HCT116 (cell line): ENCODE measurements around the gene CD2BP2. TPM values are rescaled to one million over a fixed set of nuclear protein-coding genes. Genes with fewer than 3 reads are reported as not detected.

Experiments used
- ATAC-seq: fragments of 200-7000 bp; cut with Tn5 transposase; 2 replicates; pipeline ENCODE4 v1.9.1; 2020; ENCODE audit warnings: mild to moderate bottlenecking, moderate library complexity
- BruUV-seq: library from RNA; stranded (reverse); fragments of 400-500 nt; replicated peaks from 2 replicates; lab custom pipeline; 2021; lab: Mats Ljungman, UMichigan
- CTCF ChIA-PET: fragments of 300-600 bp; sonication (Branson Sonifier 250); formaldehyde crosslinking; loops from one replicate; lab custom pipeline; 2021; ENCODE audit warnings: antibody characterized with exemption; lab: Charles Lee
- POLR2A ChIA-PET: fragments of 300-600, 350-600 bp; sonication (Branson Sonifier 250); formaldehyde crosslinking; loops from one replicate; lab custom pipeline; 2021; ENCODE audit warnings: antibody characterized with exemption; lab: Charles Lee
- RAD21 ChIA-PET, 2 experiments: fragments of 300-600 bp; sonication (Branson Sonifier 250); formaldehyde crosslinking; loops; one replicate each; lab custom pipeline; 2023; ENCODE audit warnings: low total read pairs in 2 of 2; ENCODE audit not compliant: uncharacterized antibody in 2 of 2, unreplicated experiment in 2 of 2, low non-redundant PET in 1 of 2; lab: Charles Lee
- DNase-seq: peaks from one replicate; pipeline ENCODE4 v3.0.0-alpha.2; 2010; ENCODE audit warnings: low read depth, low spot score
- H2AFZ ChIP-seq: fragments of 200-600 bp; shearing (Covaris generic), sonication (generic); 2 replicates; pipeline ENCODE4 v1.6.1; 2017; ENCODE audit warnings: low read depth, mixed run types, mixed read lengths, antibody characterized with exemption, low read length; ENCODE audit not compliant: poor library complexity, severe bottlenecking
- H3K27ac ChIP-seq: 2 replicates; pipeline ENCODE4 v1.5.1; 2012; ENCODE audit warnings: low read depth, low read length
- H3K27me3 ChIP-seq: fragments of 200-600 bp; sonication (generic); 2 replicates; pipeline ENCODE4 v1.6.1; 2016; ENCODE audit warnings: mixed run types, low read length, mixed read lengths; ENCODE audit not compliant: insufficient read depth
- H3K36me3 ChIP-seq, 2 experiments: fragments of 200-500 bp in 1 of 2; fragments of 200-600 bp in 1 of 2; sonication (Bioruptor generic) in 1 of 2; sonication (generic) in 1 of 2; 2 replicates each; pipeline versions ENCODE4 v1.5.1 to v1.6.1; 2014 to 2016; ENCODE audit warnings: low read length in 2 of 2, inconsistent platforms in 1 of 2, mixed read lengths in 1 of 2, mixed run types in 1 of 2; ENCODE audit not compliant: insufficient read depth in 2 of 2, control insufficient read depth in 1 of 2
- H3K4me1 ChIP-seq, 2 experiments: fragments of 200-600 bp in 1 of 2; sonication (generic) in 1 of 2; 2 replicates each; pipeline versions ENCODE4 v1.5.1 to v1.6.1; 2012 to 2017; ENCODE audit warnings: low read length in 2 of 2, inconsistent platforms in 1 of 2, mild to moderate bottlenecking in 1 of 2, mixed read lengths in 1 of 2, mixed run types in 1 of 2, moderate library complexity in 1 of 2; ENCODE audit not compliant: insufficient read depth in 2 of 2, control insufficient read depth in 1 of 2
- H3K4me2 ChIP-seq: fragments of 200-600 bp; sonication (generic); 2 replicates; pipeline ENCODE4 v1.6.1; 2017; ENCODE audit warnings: mixed run types, low read length, mixed read lengths
- H3K4me3 ChIP-seq, 2 experiments: fragments of 200-600 bp in 1 of 2; sonication (generic) in 1 of 2; replicated peaks in 1 of 2; 2 replicates each; pipeline ENCODE4 v1.5.1; 2011 to 2016; ENCODE audit warnings: low read length in 2 of 2, control low read depth in 1 of 2, low read depth in 1 of 2, mild to moderate bottlenecking in 1 of 2, mixed read lengths in 1 of 2, mixed run types in 1 of 2
- H3K79me2 ChIP-seq: fragments of 200-600 bp; sonication (generic); 2 replicates; pipeline ENCODE4 v1.6.1; 2017; ENCODE audit warnings: mild to moderate bottlenecking, mixed run types, low read length, moderate library complexity, mixed read lengths; ENCODE audit not compliant: insufficient read depth
- H3K9ac ChIP-seq: fragments of 200-600 bp; sonication (generic); 2 replicates; pipeline ENCODE4 v1.6.1; 2016; ENCODE audit warnings: low read length, mixed read lengths
- H3K9me2 ChIP-seq: fragments of 200-600 bp; sonication (generic), shearing (Covaris generic); 2 replicates; pipeline ENCODE4 v1.6.1; 2017; ENCODE audit warnings: mixed run types, mild to moderate bottlenecking, moderate library complexity; ENCODE audit not compliant: insufficient read depth
- H3K9me3 ChIP-seq, 2 experiments: fragments of 200-500 bp in 1 of 2; fragments of 200-600 bp in 1 of 2; sonication (Bioruptor generic) in 1 of 2; sonication (generic) in 1 of 2; 2 replicates each; pipeline ENCODE4 v1.6.1; 2014 to 2017; ENCODE audit warnings: low read length in 2 of 2, mixed read lengths in 2 of 2, inconsistent platforms in 1 of 2, low read depth in 1 of 2, mild to moderate bottlenecking in 1 of 2, mixed run types in 1 of 2, moderate library complexity in 1 of 2; ENCODE audit not compliant: control insufficient read depth in 1 of 2, insufficient read depth in 1 of 2
- H4K20me1 ChIP-seq: fragments of 200-600 bp; sonication (generic), shearing (Covaris generic); 2 replicates; pipeline ENCODE4 v1.6.1; 2017; ENCODE audit warnings: mixed run types, mild to moderate bottlenecking, moderate library complexity; ENCODE audit not compliant: insufficient read depth
- ATF3 ChIP-seq: IDR thresholded peaks from 2 replicates; pipeline ENCODE4 v1.6.1; 2012
- CBX3 ChIP-seq: IDR thresholded peaks from 2 replicates; pipeline ENCODE4 v1.6.1; 2012; ENCODE audit warnings: low read depth
- CEBPB ChIP-seq: IDR thresholded peaks from 2 replicates; pipeline ENCODE4 v1.6.1; 2012; ENCODE audit warnings: low read depth
- CTCF ChIP-seq, 3 experiments: fragments of 200-600 bp in 1 of 3; sonication (generic) in 1 of 3; IDR thresholded peaks in 2 of 3; conservative IDR thresholded peaks in 1 of 3; 2 replicates each; pipeline ENCODE4 v1.5.1; 2012 to 2017; ENCODE audit warnings: low read depth in 2 of 3, low read length in 2 of 3, antibody characterized with exemption in 1 of 3, borderline replicate concordance in 1 of 3, control low read depth in 1 of 3, mild to moderate bottlenecking in 1 of 3, mixed read lengths in 1 of 3, mixed run types in 1 of 3, moderate library complexity in 1 of 3; ENCODE audit not compliant: insufficient read depth in 1 of 3
- EGR1 ChIP-seq: IDR thresholded peaks from 2 replicates; pipeline ENCODE4 v1.6.1; 2012; ENCODE audit warnings: low read depth
- EZH2phosphoT487 ChIP-seq: fragments of 200-600 bp; IDR thresholded peaks from 2 replicates; pipeline ENCODE4 v1.6.1; 2018; ENCODE audit warnings: antibody characterized with exemption, borderline replicate concordance
- FOSL1 ChIP-seq: IDR thresholded peaks from 2 replicates; pipeline ENCODE4 v1.6.1; 2012; ENCODE audit warnings: low read depth
- JUND ChIP-seq: IDR thresholded peaks from 2 replicates; pipeline ENCODE4 v1.6.1; 2012
- MAX ChIP-seq: IDR thresholded peaks from 2 replicates; pipeline ENCODE4 v1.6.1; 2012
- POLR2A ChIP-seq: IDR thresholded peaks from 2 replicates; pipeline ENCODE4 v1.7.0; 2011; ENCODE audit warnings: borderline replicate concordance; ENCODE audit not compliant: insufficient read depth, insufficient read length; ENCODE audit errors: extremely low read depth
- POLR2AphosphoS5 ChIP-seq: IDR thresholded peaks from 2 replicates; pipeline ENCODE4 v1.6.1; 2011; ENCODE audit warnings: mild to moderate bottlenecking, low read depth, low read length, moderate library complexity
- RAD21 ChIP-seq: IDR thresholded peaks from 2 replicates; pipeline ENCODE4 v1.6.1; 2012; ENCODE audit warnings: low read depth, mild to moderate bottlenecking
- REST ChIP-seq: IDR thresholded peaks from 2 replicates; pipeline ENCODE4 v1.6.1; 2012; ENCODE audit warnings: low read depth
- SP1 ChIP-seq: IDR thresholded peaks from 2 replicates; pipeline ENCODE4 v1.6.1; 2012; ENCODE audit warnings: low read depth
- SRF ChIP-seq: IDR thresholded peaks from 2 replicates; pipeline ENCODE4 v1.6.1; 2012; ENCODE audit warnings: low read depth
- TCF7L2 ChIP-seq: IDR thresholded peaks from 2 replicates; pipeline ENCODE4 v1.7.0; 2011; ENCODE audit warnings: borderline replicate concordance, inconsistent platforms; ENCODE audit not compliant: insufficient read depth, insufficient read length; ENCODE audit errors: extremely low read depth
- YY1 ChIP-seq: IDR thresholded peaks from 2 replicates; pipeline ENCODE4 v1.6.1; 2011; ENCODE audit warnings: low read length, low read depth, moderate library complexity, mild to moderate bottlenecking; ENCODE audit not compliant: insufficient replicate concordance; ENCODE audit errors: extremely low read depth
- ZBTB33 ChIP-seq: IDR thresholded peaks from 2 replicates; pipeline ENCODE4 v1.6.1; 2011; ENCODE audit warnings: mild to moderate bottlenecking, low read length, moderate library complexity; ENCODE audit not compliant: insufficient replicate concordance; ENCODE audit errors: extremely low read depth
- ZNF274 ChIP-seq: fragments of 200-500 bp; sonication (Bioruptor generic); IDR thresholded peaks from 2 replicates; pipeline ENCODE4 v1.6.1; 2014; ENCODE audit warnings: mild to moderate bottlenecking, low read depth, low read length, inconsistent platforms
- intact Hi-C: fragments of 100-400 bp; cut with micrococcal nuclease; formaldehyde crosslinking; loops from 2 replicates; pipeline ENCODE4 v1.10.0; 2022
- total RNA-seq: library from RNA; stranded (reverse); gene quantifications from one replicate; pipeline ENCODE4 v1.2.1, GENCODE V29; 2021; ENCODE audit not compliant: unreplicated experiment

Gene CD2BP2
- total RNA-seq, 1 experiment from 2014 or later = 51.8 TPM

- DNase-seq (no peak), ATAC-seq (no peak)
- TSS peak; percentile 70 for BruUV-seq
- ChIA-PET POLR2A (interaction anchor here (0.8 to 1.9 kb wide), 8 partner anchors 15 to 263 kb away, joined by 3 to 15 read pairs (median 6); partner anchors contain the start of genes CD2BP2, ZNF48 and ZNF771), RAD21 (interaction anchor here in 1 of 2 experiments (1.1 kb wide), 1 partner anchor 38 kb away, joined by 3 read pairs; no protein-coding TSS in a partner anchor), CTCF (interaction anchor here (0.9 to 2.2 kb wide), 9 partner anchors 15 to 259 kb away, joined by 3 to 17 read pairs (median 4); partner anchors contain the start of genes CD2BP2, DCTPP1 and ZNF48)
- peak overlapping the region; percentile 42 for H3K27ac ChIP-seq
- H2AFZ ChIP-seq = no peak overlapping the region
- peak overlapping the region; percentile 77 for H3K4me2 ChIP-seq
- H3K4me3 ChIP-seq = peak overlapping the region; percentile 32 to 53
- intact Hi-C loops = loop anchor here (2.0 kb wide), 1 partner anchor 37 kb away; no protein-coding TSS in a partner anchor
- H3K9ac ChIP-seq = peak overlapping the region; percentile 53
- H4K20me1 ChIP-seq = no peaks in the 10 kb centered on the region
- peaks cover 18 to 30% of the 10 kb centered on the region in 2 experiments for H3K4me1 ChIP-seq
- H3K27me3 ChIP-seq = no peaks in the 10 kb centered on the region
- H3K9me3 ChIP-seq = no peaks in the 10 kb centered on the region
- peaks cover 2 to 6% of the 10 kb centered on the region in 2 experiments; a peak in 2 of 4 replicates for H3K36me3 ChIP-seq
- H3K79me2 ChIP-seq = peaks cover 36% of the 10 kb centered on the region
- no peaks in the 10 kb centered on the region for H3K9me2 ChIP-seq
- TF ChIP-seq TCF7L2 = no peak
- TF ChIP-seq SP1 = no peak
- no peak for TF ChIP-seq ZNF274
- no peak for TF ChIP-seq REST
- no peak for TF ChIP-seq MAX
- TF ChIP-seq YY1 = no peak
- TF ChIP-seq CEBPB = no peak
- TF ChIP-seq SRF = no peak
- TF ChIP-seq CBX3 = no peak
- TF ChIP-seq EGR1 = no peak
- TF ChIP-seq CTCF (IDR thresholded peaks at IDR 0.05 in 2 of 3, conservative IDR thresholded peaks at IDR 0.05 in 1 of 3; ENCODE audit: borderline replicate concordance in 1 of 3, insufficient read depth in 1 of 3, low read depth in 2 of 3, low read length in 2 of 3) = no peak
- no peak for TF ChIP-seq FOSL1
- TF ChIP-seq POLR2AphosphoS5 = no peak
- no peak for TF ChIP-seq ATF3
- no peak for TF ChIP-seq ZBTB33
- no peak for TF ChIP-seq JUND
- no peak for TF ChIP-seq POLR2A
- TF ChIP-seq EZH2phosphoT487 = no peak
- TF ChIP-seq RAD21 = no peak
Observed at GRCh38 chr16:30371248-30371816, 16.2 kb upstream of the CD2BP2 start.
